GM23338 (cell line): ENCODE measurements around the gene TMEM86A. TPM values are rescaled to one million over a fixed set of nuclear protein-coding genes. Genes with fewer than 3 reads are reported as not detected.

ENCODE experiments used
- ATAC-seq: fragments of 200-7000 bp; cut with Tn5 transposase; 3 replicates; pipeline ENCODE4 v1.9.1; 2020
- DNase-seq: peaks from one replicate; pipeline ENCODE4 v3.0.0-alpha.2; 2015; ENCODE audit warnings: low spot score
- H2AFZ ChIP-seq: fragments of 200-600 bp; sonication (generic); 2 replicates; pipeline ENCODE4 v1.8.0; 2016; ENCODE audit warnings: antibody characterized with exemption, mild to moderate bottlenecking, moderate library complexity
- H3F3A ChIP-seq: fragments of 200-600 bp; sonication (generic); replicated peaks from 2 replicates; pipeline ENCODE4 v1.8.0; 2017; ENCODE audit warnings: antibody characterized with exemption, mixed run types, low read depth
- H3K27ac ChIP-seq: fragments of 200-600 bp; sonication (generic); 2 replicates; pipeline ENCODE4 v1.6.1; 2016; ENCODE audit warnings: low read depth
- H3K27me3 ChIP-seq: fragments of 200-600 bp; sonication (generic); 2 replicates; pipeline ENCODE4 v1.8.0; 2016; ENCODE audit warnings: mild to moderate bottlenecking, mixed run types, moderate library complexity; ENCODE audit not compliant: insufficient read depth
- H3K36me3 ChIP-seq: fragments of 200-600 bp; sonication (generic); 2 replicates; pipeline ENCODE4 v1.8.0; 2016; ENCODE audit warnings: mild to moderate bottlenecking; ENCODE audit not compliant: insufficient read depth
- H3K4me1 ChIP-seq: fragments of 200-600 bp; sonication (generic); 2 replicates; pipeline ENCODE4 v1.8.0; 2016; ENCODE audit warnings: mild to moderate bottlenecking, moderate library complexity; ENCODE audit not compliant: insufficient read depth
- H3K4me2 ChIP-seq: fragments of 200-600 bp; sonication (generic); 2 replicates; pipeline ENCODE4 v1.7.1; 2017; ENCODE audit warnings: mixed run types
- H3K4me3 ChIP-seq: fragments of 200-600 bp; sonication (generic); 2 replicates; pipeline ENCODE4 v1.6.1; 2016; ENCODE audit warnings: mixed run types
- H3K79me2 ChIP-seq: fragments of 200-600 bp; sonication (generic); replicated peaks from 2 replicates; pipeline ENCODE4 v1.8.0; 2017; ENCODE audit warnings: mild to moderate bottlenecking; ENCODE audit not compliant: insufficient read depth
- H3K9me2 ChIP-seq: fragments of 200-600 bp; sonication (generic); 2 replicates; pipeline ENCODE4 v1.8.0; 2017; ENCODE audit not compliant: insufficient read depth
- H4K20me1 ChIP-seq: fragments of 200-600 bp; sonication (generic); replicated peaks from 2 replicates; pipeline ENCODE4 v1.8.0; 2017; ENCODE audit warnings: mild to moderate bottlenecking; ENCODE audit not compliant: insufficient read depth
- H3K27ac Mint-ChIP-seq: 2 replicates; pipeline ENCODE4 v1.8.0; 2020; ENCODE audit warnings: inconsistent platforms, mild to moderate bottlenecking, moderate library complexity, mixed read lengths
- H3K27me3 Mint-ChIP-seq: 3 replicates; pipeline ENCODE4 v1.8.0; 2022; ENCODE audit warnings: low read depth, mild to moderate bottlenecking, moderate library complexity, mixed read lengths, inconsistent platforms; ENCODE audit not compliant: insufficient read depth, poor library complexity
- H3K36me3 Mint-ChIP-seq: 3 replicates; pipeline ENCODE4 v1.8.0; 2021; ENCODE audit warnings: low read depth, mild to moderate bottlenecking, inconsistent platforms, moderate library complexity, mixed read lengths
- H3K4me1 Mint-ChIP-seq: 3 replicates; pipeline ENCODE4 v1.8.0; 2020; ENCODE audit warnings: mild to moderate bottlenecking, inconsistent platforms, mixed read lengths
- H3K4me3 Mint-ChIP-seq: 3 replicates; pipeline ENCODE4 v1.8.0; 2021; ENCODE audit warnings: moderate library complexity, mild to moderate bottlenecking, inconsistent platforms, mixed read lengths
- H3K9me3 Mint-ChIP-seq: 3 replicates; pipeline ENCODE4 v1.8.0; 2020; ENCODE audit warnings: moderate library complexity, mild to moderate bottlenecking, inconsistent platforms, mixed read lengths
- CREB1 ChIP-seq: fragments of 250-450 bp; sonication (Bioruptor Pico); IDR thresholded peaks from 2 replicates; pipeline ENCODE4 v1.5.0; 2020; ENCODE audit warnings: low read depth, mild to moderate bottlenecking, moderate library complexity
- CTCF ChIP-seq, 2 experiments: fragments of 200-600 bp in 1 of 2; sonication (generic) in 1 of 2; conservative IDR thresholded peaks; 2 replicates each; pipeline versions ENCODE4 v1.5.1 to v1.6.1; 2016 to 2017; ENCODE audit warnings: antibody characterized with exemption in 2 of 2, low read depth in 2 of 2, mild to moderate bottlenecking in 2 of 2, moderate library complexity in 1 of 2
- ETS1 ChIP-seq: IDR thresholded peaks from 2 replicates; pipeline ENCODE4 v1.6.1; 2016; ENCODE audit warnings: antibody characterized with exemption
- EZH2 ChIP-seq: fragments of 200-600 bp; sonication (generic); IDR thresholded peaks from one replicate; pipeline ENCODE4 v1.8.0; 2017; ENCODE audit warnings: antibody characterized with exemption, mild to moderate bottlenecking, low read depth; ENCODE audit not compliant: unreplicated experiment
- EZH2phosphoT487 ChIP-seq: fragments of 200-600 bp; sonication (generic); IDR thresholded peaks from one replicate; pipeline ENCODE4 v1.8.1; 2018; ENCODE audit warnings: antibody characterized with exemption; ENCODE audit not compliant: unreplicated experiment
- JUNB ChIP-seq: IDR thresholded peaks from one replicate; pipeline ENCODE4 v1.6.1; 2016; ENCODE audit warnings: antibody characterized with exemption; ENCODE audit not compliant: unreplicated experiment
- NANOG ChIP-seq: IDR thresholded peaks from 2 replicates; pipeline ENCODE4 v1.6.1; 2016; ENCODE audit warnings: antibody characterized with exemption, borderline replicate concordance
- POLR2AphosphoS5 ChIP-seq: IDR thresholded peaks from 2 replicates; pipeline ENCODE4 v1.6.1; 2016; ENCODE audit warnings: antibody characterized with exemption, low read depth
- REST ChIP-seq: IDR thresholded peaks from one replicate; pipeline ENCODE4 v1.6.1; 2018; ENCODE audit warnings: antibody characterized with exemption; ENCODE audit not compliant: unreplicated experiment
- STAT1 ChIP-seq: IDR thresholded peaks from one replicate; pipeline ENCODE4 v1.6.1; 2016; ENCODE audit warnings: antibody characterized with exemption; ENCODE audit not compliant: unreplicated experiment
- ZNF114 ChIP-seq: fragments of 250-450 bp; sonication (Bioruptor Pico); IDR thresholded peaks from 2 replicates; pipeline ENCODE4 v1.5.0; 2020; ENCODE audit warnings: mild to moderate bottlenecking, moderate library complexity
- ZNF331 ChIP-seq: fragments of 250-450 bp; sonication (Bioruptor Pico); IDR thresholded peaks from 2 replicates; pipeline ENCODE4 v1.5.0; 2020; ENCODE audit warnings: low read depth, mild to moderate bottlenecking, moderate library complexity
- ZNF462 ChIP-seq: fragments of 250-450 bp; sonication (Bioruptor Pico); IDR thresholded peaks from 2 replicates; pipeline ENCODE4 v1.5.0; 2020; ENCODE audit warnings: mild to moderate bottlenecking, moderate library complexity
- polyA plus RNA-seq: library from polyadenylated mRNA; unstranded; fragments of >200 nt; fragmentation: Nextera tagmentation; extraction: Ambion mirVana; gene quantifications from 2 replicates; pipeline ENCODE4 v1.2.1, GENCODE V29; 2016
- total RNA-seq: library from RNA; depleted of rRNA; stranded (reverse); fragments of >200 nt; shearing (Covaris generic); gene quantifications from 2 replicates; pipeline ENCODE4 v1.2.3, GENCODE V29; 2014

TMEM86A gene
- total and polyA plus RNA-seq, 2 experiments from 2014 or later = 0.45 to 0.91 TPM

- no peaks in the 10 kb centered on the region for H3K4me1 ChIP-seq
- Mint-ChIP-seq H3K9me3 (no peaks in the 10 kb centered on the region), H3K4me3 (no peak overlapping the region), H3K27ac (no peak overlapping the region), H3K36me3 (no peaks in the 10 kb centered on the region; the same call in 2 of the 3 replicates), H3K4me1 (peaks cover 6% of the 10 kb centered on the region), H3K27me3 (peaks cover 2% of the 10 kb centered on the region)
- no peaks in the 10 kb centered on the region for H3K79me2 ChIP-seq
- DNase-seq (no peak), ATAC-seq (no peak)
- no peaks in the 10 kb centered on the region for H3K36me3 ChIP-seq
- no peak overlapping the region for H3K27ac ChIP-seq
- H4K20me1 ChIP-seq = no peaks in the 10 kb centered on the region
- no peak overlapping the region for H3K4me3 ChIP-seq
- TF ChIP-seq POLR2AphosphoS5 = no peak
- TF ChIP-seq JUNB = no peak
- TF ChIP-seq ZNF114 (CRISPR knock-in tag) = no peak
- TF ChIP-seq REST = no peak
- no peak for TF ChIP-seq EZH2phosphoT487
- TF ChIP-seq ZNF331 (CRISPR knock-in tag) = no peak
- TF ChIP-seq ETS1 = no peak
- no peak for TF ChIP-seq NANOG
- TF ChIP-seq CTCF (conservative IDR thresholded peaks at IDR 0.05; ENCODE audit: low read depth in 2 of 2) = no peak
- TF ChIP-seq CREB1 (CRISPR knock-in tag) = no peak
- TF ChIP-seq EZH2 = no peak
- no peak for TF ChIP-seq ZNF462 (CRISPR knock-in tag)
- no peak for TF ChIP-seq STAT1
- H2AFZ ChIP-seq = no peak overlapping the region
- no peaks in the 10 kb centered on the region for H3K27me3 ChIP-seq
- no peak overlapping the region for H3K4me2 ChIP-seq
- no peaks in the 10 kb centered on the region for H3K9me2 ChIP-seq
- no peaks in the 10 kb centered on the region for H3F3A ChIP-seq
Observed at GRCh38 chr11:18733202-18733601, 34.6 kb downstream of the TMEM86A start.
